Neural cell (in vitro differentiated cells): ENCODE results near the gene CLSTN2.

Experiments
- EP300 ChIP-seq: fragments of 450-650 bp; conservative IDR thresholded peaks from 2 replicates; pipeline ENCODE4 v1.6.1; 2014; ENCODE audit warnings: antibody characterized with exemption, mild to moderate bottlenecking, moderate library complexity; ENCODE audit not compliant: poor library complexity, severe bottlenecking
- EZH2 ChIP-seq: fragments of 200-600, 300-800 bp; shearing (Covaris generic), sonication (generic); IDR thresholded peaks from 2 replicates; pipeline ENCODE4 v1.6.1; 2014; ENCODE audit warnings: antibody characterized with exemption, low read length, borderline replicate concordance, mild to moderate bottlenecking; ENCODE audit not compliant: insufficient read depth, poor library complexity, severe bottlenecking
- POLR2AphosphoS5 ChIP-seq: IDR thresholded peaks from 2 replicates; pipeline ENCODE4 v1.6.1; 2012
- TF ChIP-seq, protein P1 (sequence below): fragments of 450-650 bp; IDR thresholded peaks from 2 replicates; pipeline ENCODE4 v1.5.1; 2014; ENCODE audit warnings: antibody characterized with exemption, mild to moderate bottlenecking, moderate library complexity; ENCODE audit not compliant: poor library complexity, severe bottlenecking

- TF ChIP-seq EP300, result no peak
- TF ChIP-seq, protein P1, sequence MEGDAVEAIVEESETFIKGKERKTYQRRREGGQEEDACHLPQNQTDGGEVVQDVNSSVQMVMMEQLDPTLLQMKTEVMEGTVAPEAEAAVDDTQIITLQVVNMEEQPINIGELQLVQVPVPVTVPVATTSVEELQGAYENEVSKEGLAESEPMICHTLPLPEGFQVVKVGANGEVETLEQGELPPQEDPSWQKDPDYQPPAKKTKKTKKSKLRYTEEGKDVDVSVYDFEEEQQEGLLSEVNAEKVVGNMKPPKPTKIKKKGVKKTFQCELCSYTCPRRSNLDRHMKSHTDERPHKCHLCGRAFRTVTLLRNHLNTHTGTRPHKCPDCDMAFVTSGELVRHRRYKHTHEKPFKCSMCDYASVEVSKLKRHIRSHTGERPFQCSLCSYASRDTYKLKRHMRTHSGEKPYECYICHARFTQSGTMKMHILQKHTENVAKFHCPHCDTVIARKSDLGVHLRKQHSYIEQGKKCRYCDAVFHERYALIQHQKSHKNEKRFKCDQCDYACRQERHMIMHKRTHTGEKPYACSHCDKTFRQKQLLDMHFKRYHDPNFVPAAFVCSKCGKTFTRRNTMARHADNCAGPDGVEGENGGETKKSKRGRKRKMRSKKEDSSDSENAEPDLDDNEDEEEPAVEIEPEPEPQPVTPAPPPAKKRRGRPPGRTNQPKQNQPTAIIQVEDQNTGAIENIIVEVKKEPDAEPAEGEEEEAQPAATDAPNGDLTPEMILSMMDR, result no peak
- TF ChIP-seq EZH2, result no peak
- TF ChIP-seq POLR2AphosphoS5, result no peak
Observed at GRCh38 chr3:140469491-140469890, 534.5 kb downstream of the CLSTN2 start.
